Psoas muscle (tissue), 8 donors: ENCODE results near the gene USP37. TPM values are rescaled to one million over a fixed set of nuclear protein-coding genes. Genes with fewer than 3 reads are reported as not detected.
"Not testable (repeated sequence)": the region's sequence is repeated elsewhere in the genome, so short reads cannot be mapped to it uniquely, and the experiment has no call there.

Experiments
- ATAC-seq, 4 donors: fragments of 200-7000 bp; cut with Tn5 transposase; one replicate each; pipeline ENCODE4 v1.9.1; 2020; ENCODE audit warnings: moderate library complexity in 3 of 4, mild to moderate bottlenecking in 2 of 4
- DNase-seq, 2 donors: peaks; one replicate each; pipeline ENCODE4 v3.0.0-alpha.2; 2020
- H3K27ac ChIP-seq: fragments of 200-600 bp; one replicate; pipeline ENCODE4 v1.8.0; 2022
- H3K27me3 ChIP-seq, 3 donors: fragments of 200-600 bp in 1 of 3; one replicate each; pipeline versions ENCODE4 v1.6.1 to v1.8.0; 2013 to 2022; ENCODE audit warnings: low read length in 2 of 3, mild to moderate bottlenecking in 2 of 3, moderate library complexity in 1 of 3; ENCODE audit not compliant: insufficient read depth in 3 of 3
- H3K36me3 ChIP-seq, 2 donors: fragments of 200-600 bp in 1 of 2; one replicate each; pipeline versions ENCODE4 v1.6.1 to v1.8.0; 2013 to 2022; ENCODE audit warnings: low read depth in 1 of 2, mild to moderate bottlenecking in 1 of 2, moderate library complexity in 1 of 2; ENCODE audit not compliant: insufficient read depth in 1 of 2
- H3K4me1 ChIP-seq: fragments of 200-600 bp; one replicate; pipeline ENCODE4 v1.8.0; 2022
- H3K4me3 ChIP-seq: fragments of 200-600 bp; one replicate; pipeline ENCODE4 v1.8.0; 2022; ENCODE audit warnings: mild to moderate bottlenecking
- H3K9me3 ChIP-seq: fragments of 200-600 bp; one replicate; pipeline ENCODE4 v1.8.0; 2022
- WGBS, 3 donors: extraction: QIAGEN DNeasy Blood & Tissue Kit; methylation state at CpG; one replicate each; pipeline versions ENCODE4 v1.1.6 to v1.1.7; 2013; 5-methylcytosine and 5-hydroxymethylcytosine counted together
- intact Hi-C, 2 donors: fragments of 100-400 bp; cut with DNase I; formaldehyde crosslinking; loops; one replicate each; pipeline versions ENCODE4 v1.11.0 to v1.14.2; 2022
- polyA plus RNA-seq, 3 donors: library from polyadenylated mRNA; stranded (reverse); fragments of 200-250 nt; gene quantifications; one replicate each; pipeline ENCODE4 v1.2.3, GENCODE V29; 2013
- total RNA-seq, 4 donors: library from RNA; stranded (reverse); fragmentation: NEBNext Ultra II Directional in 2 of 4; extraction: Animal tissue kit (Norgen Biotek cat#: 25700) in 2 of 4; gene quantifications; one replicate each; pipeline versions ENCODE4 v1.2.1 to v1.2.4, GENCODE V29; 2021 to 2023
- TF ChIP-seq, protein P1 (sequence below): fragments of 200-600 bp; IDR thresholded peaks from one replicate; pipeline ENCODE4 v1.8.0; 2022; ENCODE audit warnings: antibody characterized with exemption
- donor health status: healthy with polysubstance abuse.
- donor health status: DM: no; HTN: no; CAD: no; lungs with moderate emphysema.
- donor health status: Bipolar disorder and iron deficiency.
- donor health status: healthy.
- donor health status: DM: yes; HTN: yes; CAD: no.
- donor health status: DM: no; HTN: no; CAD: no.
- donor health status: DM: no; HTN: no; CAD: no.
- donor health status: DM: yes; HTN: yes; CAD: no.

The USP37 gene
- total and polyA plus RNA-seq, 7 donors, result 2.1 to 10.0 (median 6.3) TPM

DNA sequence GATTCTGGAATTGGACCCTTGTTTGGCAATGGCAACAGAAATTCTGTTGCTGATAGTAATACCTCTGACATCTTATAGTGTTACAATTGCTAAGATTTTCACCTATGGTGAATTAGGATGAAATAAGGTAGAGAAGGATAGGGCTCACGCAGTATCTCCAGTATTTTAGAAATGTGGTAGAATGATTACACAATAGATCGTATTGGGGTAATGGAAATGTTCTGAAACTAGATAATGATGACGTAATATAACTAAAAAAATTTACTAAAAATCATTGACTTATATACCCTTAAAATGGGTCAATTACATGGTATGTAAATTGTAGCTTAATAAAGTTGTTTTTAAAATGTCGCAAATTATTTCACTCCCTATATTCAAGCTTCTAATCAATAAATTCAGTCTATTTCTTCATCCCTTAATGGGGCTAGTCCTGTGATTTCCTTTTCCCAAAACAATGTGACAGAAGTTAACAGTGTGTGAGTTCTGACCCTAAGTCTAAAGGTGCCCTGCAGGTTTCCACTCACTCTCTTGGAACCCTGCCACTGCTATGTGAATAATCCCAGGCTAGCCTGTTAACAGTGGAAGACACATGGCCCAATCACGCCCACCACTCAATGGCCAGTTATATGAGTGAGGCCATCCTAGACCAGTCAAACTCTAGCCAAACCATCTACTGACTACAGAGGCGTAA is 31.2 kb downstream of the USP37 start:
- H3K9me3 ChIP-seq, result no peaks in the 10 kb centered on the region
- peaks cover 8 to 88% of the 10 kb centered on the region in 2 donors for H3K36me3 ChIP-seq
- DNase-seq (no peak), ATAC-seq (no peak)
- H3K27me3 ChIP-seq, result no peaks in the 10 kb centered on the region
- no peak overlapping the region for H3K4me3 ChIP-seq
- no peak overlapping the region for H3K27ac ChIP-seq
- H3K4me1 ChIP-seq, result no peaks in the 10 kb centered on the region
- TF ChIP-seq, protein P1, sequence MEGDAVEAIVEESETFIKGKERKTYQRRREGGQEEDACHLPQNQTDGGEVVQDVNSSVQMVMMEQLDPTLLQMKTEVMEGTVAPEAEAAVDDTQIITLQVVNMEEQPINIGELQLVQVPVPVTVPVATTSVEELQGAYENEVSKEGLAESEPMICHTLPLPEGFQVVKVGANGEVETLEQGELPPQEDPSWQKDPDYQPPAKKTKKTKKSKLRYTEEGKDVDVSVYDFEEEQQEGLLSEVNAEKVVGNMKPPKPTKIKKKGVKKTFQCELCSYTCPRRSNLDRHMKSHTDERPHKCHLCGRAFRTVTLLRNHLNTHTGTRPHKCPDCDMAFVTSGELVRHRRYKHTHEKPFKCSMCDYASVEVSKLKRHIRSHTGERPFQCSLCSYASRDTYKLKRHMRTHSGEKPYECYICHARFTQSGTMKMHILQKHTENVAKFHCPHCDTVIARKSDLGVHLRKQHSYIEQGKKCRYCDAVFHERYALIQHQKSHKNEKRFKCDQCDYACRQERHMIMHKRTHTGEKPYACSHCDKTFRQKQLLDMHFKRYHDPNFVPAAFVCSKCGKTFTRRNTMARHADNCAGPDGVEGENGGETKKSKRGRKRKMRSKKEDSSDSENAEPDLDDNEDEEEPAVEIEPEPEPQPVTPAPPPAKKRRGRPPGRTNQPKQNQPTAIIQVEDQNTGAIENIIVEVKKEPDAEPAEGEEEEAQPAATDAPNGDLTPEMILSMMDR, result no peak
- intact Hi-C loops, result no loop called here
- 87 to 95% (median 88%) methylated on average over 6 of the region's 6 CpGs for WGBS, 3 donors

DNA sequence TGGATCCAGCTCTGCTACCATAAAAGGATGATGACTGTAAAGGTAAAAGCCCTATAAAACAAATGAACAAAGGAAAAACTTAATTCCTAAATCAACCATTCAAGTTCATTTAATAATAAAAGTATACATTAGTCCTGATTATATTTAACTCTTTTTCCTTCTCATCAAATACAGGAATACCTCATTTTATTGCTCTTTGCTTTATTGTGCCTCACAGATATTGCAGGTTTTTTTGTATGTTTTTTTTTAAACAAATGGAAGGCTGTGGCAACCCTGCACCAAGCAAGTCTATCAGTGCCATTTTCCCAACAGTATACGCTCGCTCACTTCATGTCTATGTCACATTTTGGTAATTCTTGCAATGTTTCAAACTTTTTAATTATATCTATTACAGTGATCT is 38.2 kb downstream of the USP37 start:
- DNase-seq, result no peak
- Histone ChIP-seq H3K4me1 (no peaks in the 10 kb centered on the region), H3K36me3 (peaks cover 0 to 91% of the 10 kb centered on the region in 2 donors), H3K27ac (no peak overlapping the region), H3K27me3 (no peaks in the 10 kb centered on the region), H3K9me3 (no peaks in the 10 kb centered on the region), H3K4me3 (no peak overlapping the region)
- WGBS, 3 donors, result 97 to 99% (median 97%) methylated on average over 2 of the region's 2 CpGs
- ATAC-seq, result no peak
- intact Hi-C loops, result no loop called here
- TF ChIP-seq, protein P1, result no peak

DNA sequence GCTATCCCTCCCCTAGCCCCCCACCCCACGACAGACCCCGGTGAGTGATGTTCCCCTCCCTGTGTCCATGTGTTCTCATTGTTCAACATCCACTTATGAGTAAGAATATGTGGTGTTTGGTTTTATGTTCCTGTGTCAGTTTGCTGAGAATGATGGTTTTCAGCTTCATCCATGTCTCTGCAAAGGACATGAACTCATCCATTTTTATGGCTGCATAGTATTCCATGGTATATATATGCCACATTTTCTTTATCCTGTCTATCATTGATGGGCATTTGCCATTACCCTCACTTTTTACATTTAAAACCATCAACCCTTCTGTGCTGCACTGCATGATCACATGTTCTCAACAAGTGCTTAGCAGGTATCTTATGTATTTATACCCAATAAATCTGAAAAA is 39.7 kb downstream of the USP37 start:
- H3K27ac ChIP-seq, intact Hi-C loops, H3K4me3 ChIP-seq, H3K4me1 ChIP-seq, DNase-seq, H3K27me3 ChIP-seq, ATAC-seq, H3K9me3 ChIP-seq: not testable (repeated sequence)
- WGBS, 3 donors, result 96 to 98% (median 96%) methylated on average over 2 of the region's 2 CpGs
- peaks cover 0 to 88% of the 10 kb centered on the region in 2 donors for H3K36me3 ChIP-seq

DNA sequence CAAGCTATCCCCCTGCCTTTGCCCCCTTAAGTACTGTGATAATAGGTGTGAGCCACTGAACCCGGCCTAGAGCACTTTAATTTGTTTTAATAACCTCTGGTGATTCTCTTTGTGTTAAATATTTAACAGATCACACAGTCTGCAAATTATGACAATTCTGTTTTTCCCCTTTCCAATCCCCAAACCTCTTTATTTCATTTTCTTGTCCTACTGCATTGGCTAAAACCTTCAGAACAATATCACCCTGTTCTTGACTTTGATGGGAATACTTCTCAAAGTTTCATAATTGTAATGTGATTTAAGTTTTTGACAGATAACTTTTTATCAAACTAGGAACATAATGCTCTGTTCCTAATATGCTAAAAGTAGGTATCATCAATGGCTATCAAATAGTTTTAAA is 44.5 kb downstream of the USP37 start:
- Histone ChIP-seq H3K36me3 (peaks cover 0 to 46% of the 10 kb centered on the region in 2 donors), H3K9me3 (peaks cover 6% of the 10 kb centered on the region), H3K4me3 (no peak overlapping the region), H3K27ac (no peak overlapping the region), H3K4me1 (no peaks in the 10 kb centered on the region), H3K27me3 (no peaks in the 10 kb centered on the region)
- no peak for ATAC-seq
- no peak for DNase-seq
- intact Hi-C loops, result no loop called here
- TF ChIP-seq, protein P1, result no peak
- 44 to 100% (median 100%) methylated on average over 1 of the region's 1 CpG for WGBS, 3 donors

DNA sequence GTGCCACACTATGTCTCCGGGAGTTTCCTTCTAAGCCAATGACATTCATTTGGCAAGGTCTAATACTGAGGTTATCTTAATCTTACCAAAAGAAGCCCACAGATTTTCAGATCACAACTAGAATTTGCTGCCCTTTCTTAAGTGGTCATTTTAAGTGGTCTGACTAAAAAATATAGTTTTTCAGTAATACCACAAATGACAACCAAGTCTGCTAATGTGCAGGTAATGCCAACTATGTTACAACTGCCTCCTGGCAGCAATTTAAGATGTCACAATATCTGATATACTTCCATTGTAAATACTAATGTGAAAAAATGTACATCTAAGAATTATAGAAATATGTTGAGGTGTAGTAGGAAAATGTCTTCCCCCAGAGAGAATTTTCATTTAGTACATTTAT is 49.3 kb downstream of the USP37 start:
- H3K36me3 ChIP-seq, result peaks cover 0 to 10% of the 10 kb centered on the region in 2 donors
- no peak for DNase-seq
- H3K9me3 ChIP-seq, result peaks cover 5% of the 10 kb centered on the region
- no peak overlapping the region for H3K27ac ChIP-seq
- no peak overlapping the region for H3K4me3 ChIP-seq
- no peak for ATAC-seq
- intact Hi-C loops, result no loop called here
- no peaks in the 10 kb centered on the region for H3K27me3 ChIP-seq
- H3K4me1 ChIP-seq, result no peaks in the 10 kb centered on the region
- TF ChIP-seq, protein P1, result no peak
- 87 to 100% (median 96%) methylated on average over 1 of the region's 1 CpG for WGBS, 3 donors
